DND-41 (cell line): Measurements from ENCODE around the gene SLC37A3.

Experiments
- ATAC-seq: fragments of 200-7000 bp; cut with Tn5 transposase; 3 replicates; pipeline ENCODE4 v1.9.1; 2021; ENCODE audit warnings: low read depth; ENCODE audit not compliant: insufficient read depth
- DNase-seq: peaks from one replicate; pipeline ENCODE4 v3.0.0-alpha.2; 2020
- H2AFZ ChIP-seq: 2 replicates; pipeline ENCODE4 v1.6.0; 2012; ENCODE audit warnings: low read depth, low read length
- H3K27ac ChIP-seq: 2 replicates; pipeline ENCODE4 v1.5.1; 2012; ENCODE audit warnings: low read length, inconsistent platforms
- H3K27me3 ChIP-seq: fragments of 200-600 bp; sonication (generic); 2 replicates; pipeline ENCODE4 v1.6.0; 2012; ENCODE audit warnings: low read length, mild to moderate bottlenecking, inconsistent platforms; ENCODE audit not compliant: insufficient read depth, poor library complexity
- H3K36me3 ChIP-seq: 2 replicates; pipeline ENCODE4 v1.5.1; 2012; ENCODE audit warnings: low read length, inconsistent platforms; ENCODE audit not compliant: insufficient read depth
- H3K4me1 ChIP-seq: 2 replicates; pipeline ENCODE4 v1.5.1; 2012; ENCODE audit warnings: mild to moderate bottlenecking, low read length; ENCODE audit not compliant: insufficient read depth
- H3K4me2 ChIP-seq: 2 replicates; pipeline ENCODE4 v1.6.0; 2012; ENCODE audit warnings: mild to moderate bottlenecking, moderate library complexity, low read length, inconsistent platforms; ENCODE audit not compliant: insufficient read depth
- H3K4me3 ChIP-seq, 2 experiments: fragments of 200-600 bp in 1 of 2; shearing (Covaris generic) in 1 of 2; 2 replicates each; pipeline ENCODE4 v1.5.1; 2012 to 2016; ENCODE audit warnings: inconsistent platforms in 2 of 2, low read length in 2 of 2, mild to moderate bottlenecking in 2 of 2, low read depth in 1 of 2, moderate library complexity in 1 of 2
- H3K79me2 ChIP-seq: 2 replicates; pipeline ENCODE4 v1.6.0; 2012; ENCODE audit warnings: low read length, inconsistent platforms; ENCODE audit not compliant: insufficient read depth
- H3K9ac ChIP-seq: 2 replicates; pipeline ENCODE4 v1.6.0; 2012; ENCODE audit warnings: low read depth, mild to moderate bottlenecking, inconsistent platforms, low read length, moderate library complexity
- H3K9me3 ChIP-seq: 2 replicates; pipeline ENCODE4 v1.5.1; 2012; ENCODE audit warnings: low read length, moderate library complexity, mild to moderate bottlenecking, inconsistent platforms; ENCODE audit not compliant: insufficient read depth, severe bottlenecking
- H4K20me1 ChIP-seq: 2 replicates; pipeline ENCODE4 v1.6.0; 2012; ENCODE audit warnings: low read length; ENCODE audit not compliant: insufficient read depth
- EZH2 ChIP-seq: IDR thresholded peaks from 3 replicates; pipeline ENCODE4 v1.6.1; 2012; ENCODE audit warnings: borderline replicate concordance, low read depth, mild to moderate bottlenecking, moderate library complexity, low read length, inconsistent platforms; ENCODE audit not compliant: severe bottlenecking
- TF ChIP-seq, protein P1 (sequence below): IDR thresholded peaks from 2 replicates; pipeline ENCODE4 v1.5.1; 2012; ENCODE audit warnings: borderline replicate concordance, low read length, moderate library complexity, mild to moderate bottlenecking; ENCODE audit not compliant: poor library complexity, severe bottlenecking; ENCODE audit errors: extremely low read depth

SLC37A3 gene

DNA sequence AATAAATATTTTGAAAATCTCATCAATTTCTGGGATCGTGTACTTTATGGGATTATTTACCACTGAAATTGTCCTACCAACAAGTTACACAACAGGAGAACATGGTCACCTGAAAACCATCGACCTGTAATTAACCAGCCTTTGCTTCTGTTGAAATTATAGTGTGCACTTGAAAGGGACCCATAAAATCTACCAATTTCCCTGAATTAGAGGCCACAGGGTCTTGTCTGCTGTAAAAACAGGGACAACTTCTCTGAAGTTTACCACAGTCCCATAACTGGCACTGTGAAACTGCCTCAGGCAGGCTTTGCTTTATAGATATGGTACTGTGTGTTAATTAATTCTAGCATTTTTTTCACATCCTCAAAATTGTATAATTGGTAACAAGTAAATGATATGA lies 43.2 kb upstream of the SLC37A3 start:
- Histone ChIP-seq H3K9ac (no peak overlapping the region), H3K9me3 (no peaks in the 10 kb centered on the region), H3K27me3 (no peaks in the 10 kb centered on the region), H3K36me3 (no peaks in the 10 kb centered on the region), H3K4me1 (no peaks in the 10 kb centered on the region), H4K20me1 (no peaks in the 10 kb centered on the region), H3K79me2 (no peaks in the 10 kb centered on the region), H3K4me3 (no peak overlapping the region), H3K27ac (no peak overlapping the region), H2AFZ (no peak overlapping the region), H3K4me2 (no peak overlapping the region)
- TF ChIP-seq, protein P1, sequence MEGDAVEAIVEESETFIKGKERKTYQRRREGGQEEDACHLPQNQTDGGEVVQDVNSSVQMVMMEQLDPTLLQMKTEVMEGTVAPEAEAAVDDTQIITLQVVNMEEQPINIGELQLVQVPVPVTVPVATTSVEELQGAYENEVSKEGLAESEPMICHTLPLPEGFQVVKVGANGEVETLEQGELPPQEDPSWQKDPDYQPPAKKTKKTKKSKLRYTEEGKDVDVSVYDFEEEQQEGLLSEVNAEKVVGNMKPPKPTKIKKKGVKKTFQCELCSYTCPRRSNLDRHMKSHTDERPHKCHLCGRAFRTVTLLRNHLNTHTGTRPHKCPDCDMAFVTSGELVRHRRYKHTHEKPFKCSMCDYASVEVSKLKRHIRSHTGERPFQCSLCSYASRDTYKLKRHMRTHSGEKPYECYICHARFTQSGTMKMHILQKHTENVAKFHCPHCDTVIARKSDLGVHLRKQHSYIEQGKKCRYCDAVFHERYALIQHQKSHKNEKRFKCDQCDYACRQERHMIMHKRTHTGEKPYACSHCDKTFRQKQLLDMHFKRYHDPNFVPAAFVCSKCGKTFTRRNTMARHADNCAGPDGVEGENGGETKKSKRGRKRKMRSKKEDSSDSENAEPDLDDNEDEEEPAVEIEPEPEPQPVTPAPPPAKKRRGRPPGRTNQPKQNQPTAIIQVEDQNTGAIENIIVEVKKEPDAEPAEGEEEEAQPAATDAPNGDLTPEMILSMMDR = no peak
- no peak for TF ChIP-seq EZH2
- no peak for DNase-seq
- no peak for ATAC-seq

DNA sequence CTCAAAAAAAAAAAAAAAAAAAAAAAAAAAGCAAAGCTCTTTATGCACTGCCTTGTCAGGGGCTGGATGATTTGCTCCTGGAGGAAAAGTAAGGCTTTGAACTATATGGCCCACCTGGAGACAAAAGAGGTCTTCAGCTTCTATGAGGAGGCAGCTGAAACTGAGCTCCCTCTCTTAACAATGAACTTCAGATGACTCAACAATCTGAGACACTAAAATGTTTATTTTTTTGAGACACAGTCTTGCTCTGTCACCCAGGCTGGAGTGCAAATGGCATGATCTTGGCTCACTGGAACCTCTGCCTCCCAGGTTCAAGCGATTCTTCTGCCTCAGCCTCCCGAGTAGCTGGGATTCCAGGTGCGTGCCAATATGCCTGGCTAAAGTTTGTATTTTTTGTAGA lies 42.3 kb upstream of the SLC37A3 start:
- H2AFZ ChIP-seq = no peak overlapping the region
- TF ChIP-seq, protein P1 = no peak
- TF ChIP-seq EZH2 = no peak
- no peak overlapping the region for H3K4me3 ChIP-seq
- no peaks in the 10 kb centered on the region for H3K36me3 ChIP-seq
- H3K4me1 ChIP-seq = no peaks in the 10 kb centered on the region
- H4K20me1 ChIP-seq = no peaks in the 10 kb centered on the region
- H3K4me2 ChIP-seq = no peak overlapping the region
- no peak for ATAC-seq
- no peak overlapping the region for H3K27ac ChIP-seq
- no peaks in the 10 kb centered on the region for H3K79me2 ChIP-seq
- no peak overlapping the region for H3K9ac ChIP-seq
- DNase-seq = no peak
- H3K27me3 ChIP-seq = no peaks in the 10 kb centered on the region
- no peaks in the 10 kb centered on the region for H3K9me3 ChIP-seq

DNA sequence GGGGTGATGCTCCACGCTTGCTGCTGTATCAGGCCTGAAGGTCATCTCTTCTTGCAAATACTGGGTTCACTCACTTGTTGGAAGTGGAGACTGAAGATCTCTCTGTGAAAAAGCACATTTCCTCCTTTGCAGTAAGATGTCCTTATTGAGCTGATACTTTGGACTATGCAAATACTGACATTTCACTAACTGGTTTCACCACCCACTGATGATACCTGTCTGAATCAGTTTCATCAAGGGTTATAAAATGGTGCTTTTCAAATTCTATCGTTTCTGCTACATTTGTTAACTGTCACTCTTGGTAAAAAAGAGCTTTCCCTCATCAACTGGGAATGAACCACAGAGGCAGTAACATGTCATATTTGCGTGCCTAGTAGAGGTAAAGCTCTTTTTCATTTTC lies 41.0 kb upstream of the SLC37A3 start:
- Histone ChIP-seq H3K4me3 (no peak overlapping the region), H2AFZ (no peak overlapping the region), H4K20me1 (no peaks in the 10 kb centered on the region), H3K9ac (no peak overlapping the region), H3K9me3 (no peaks in the 10 kb centered on the region), H3K4me2 (no peak overlapping the region), H3K36me3 (no peaks in the 10 kb centered on the region), H3K4me1 (no peaks in the 10 kb centered on the region), H3K79me2 (no peaks in the 10 kb centered on the region), H3K27ac (no peak overlapping the region), H3K27me3 (no peaks in the 10 kb centered on the region)
- DNase-seq (no peak), ATAC-seq (no peak)
- no peak for TF ChIP-seq EZH2
- TF ChIP-seq, protein P1 = no peak

DNA sequence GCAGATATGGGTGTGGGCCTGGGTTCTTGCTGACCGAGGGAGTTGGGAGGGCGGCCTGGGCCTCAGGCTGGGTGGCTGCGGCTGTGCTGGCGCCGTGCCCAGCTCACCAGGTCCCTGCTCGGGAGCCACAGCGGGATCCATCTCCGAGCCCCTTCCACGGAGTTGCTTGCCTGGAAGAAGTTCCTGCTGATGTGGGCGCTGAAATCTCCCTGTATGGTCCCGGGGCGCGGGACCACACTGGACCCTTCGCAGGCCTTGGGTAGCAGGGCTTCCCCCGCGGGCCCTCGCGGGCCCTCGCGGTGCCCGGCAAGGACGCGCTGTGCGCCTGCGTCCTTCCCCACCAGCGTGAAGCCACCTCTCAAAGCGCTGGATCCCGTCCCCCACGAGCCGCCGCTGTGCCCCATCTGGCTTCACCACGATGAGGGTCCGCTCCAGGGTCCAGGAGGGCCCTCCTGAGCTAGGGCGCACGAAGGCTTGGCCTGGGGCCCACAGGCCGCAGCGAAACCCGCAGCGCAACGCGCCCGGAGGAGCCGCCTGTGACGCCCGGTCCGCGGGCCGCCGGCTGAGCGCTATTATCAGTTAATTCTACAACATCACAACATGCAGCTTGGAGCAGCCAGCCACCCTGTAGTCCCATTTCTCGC lies 37.0 kb upstream of the SLC37A3 start:
- DNase-seq (no peak), ATAC-seq (no peak)
- H3K4me2 ChIP-seq = no peak overlapping the region
- TF ChIP-seq EZH2 = no peak
- TF ChIP-seq, protein P1 = no peak
- H3K9ac ChIP-seq = no peak overlapping the region
- H3K4me1 ChIP-seq = no peaks in the 10 kb centered on the region
- H3K36me3 ChIP-seq = no peaks in the 10 kb centered on the region
- no peak overlapping the region for H3K27ac ChIP-seq
- H4K20me1 ChIP-seq = no peaks in the 10 kb centered on the region
- no peak overlapping the region for H3K4me3 ChIP-seq
- no peak overlapping the region for H2AFZ ChIP-seq
- H3K79me2 ChIP-seq = no peaks in the 10 kb centered on the region
- no peaks in the 10 kb centered on the region for H3K27me3 ChIP-seq
- H3K9me3 ChIP-seq = no peaks in the 10 kb centered on the region
